Stimulated activated CD4-positive, alpha-beta T cell treated with anti-CD3 and anti-CD28 coated beads, Interleukin-12 subunit alpha, Interleukin-12 subunit beta, amount 100 ng/mL, for 24 hours (primary cell): ENCODE measurements around the gene CHAF1A.

ENCODE experiments used
- DNase-seq, 2 experiments: peaks; one replicate each; pipeline ENCODE4 v3.0.0-alpha.2; 2020; ENCODE audit warnings: low read depth in 2 of 2

The CHAF1A gene

GRCh38 chr19:4379383-4380253 is 22.8 kb upstream of the CHAF1A start:
- peak in 1 of 2 experiments; percentile 32 for DNase-seq

DNA sequence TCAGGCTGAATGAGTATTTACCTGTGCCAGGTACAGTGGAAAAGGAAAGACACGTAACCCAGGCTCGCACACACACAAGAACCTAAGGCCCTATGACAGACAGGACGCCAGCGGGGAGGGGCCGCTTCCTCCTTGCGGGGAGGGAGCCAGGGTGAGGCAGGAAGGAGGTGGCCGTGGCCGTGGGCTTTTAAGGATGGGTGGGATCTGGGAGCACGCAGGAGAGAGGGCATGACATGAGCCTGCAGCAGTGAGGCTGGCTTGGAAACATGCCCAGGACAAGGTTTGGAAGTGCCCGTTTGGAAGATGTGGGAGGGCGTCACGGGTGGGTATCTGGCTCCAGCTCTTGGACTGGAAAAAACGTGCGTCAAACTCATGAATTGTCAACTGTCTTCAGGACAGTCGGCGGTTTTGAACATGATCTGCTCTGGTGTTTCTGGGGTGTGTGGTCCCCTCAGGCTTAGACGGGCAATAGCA is 22.1 kb upstream of the CHAF1A start:
- no peak for DNase-seq

GRCh38 chr19:4385291-4386040 is 17.0 kb upstream of the CHAF1A start:
- no peak for DNase-seq

- no peak for DNase-seq
Measured at GRCh38 chr19:4386041-4386782, 16.2 kb upstream of the CHAF1A start.

GRCh38 chr19:4388337-4389063 is 13.9 kb upstream of the CHAF1A start:
- no peak for DNase-seq

DNA sequence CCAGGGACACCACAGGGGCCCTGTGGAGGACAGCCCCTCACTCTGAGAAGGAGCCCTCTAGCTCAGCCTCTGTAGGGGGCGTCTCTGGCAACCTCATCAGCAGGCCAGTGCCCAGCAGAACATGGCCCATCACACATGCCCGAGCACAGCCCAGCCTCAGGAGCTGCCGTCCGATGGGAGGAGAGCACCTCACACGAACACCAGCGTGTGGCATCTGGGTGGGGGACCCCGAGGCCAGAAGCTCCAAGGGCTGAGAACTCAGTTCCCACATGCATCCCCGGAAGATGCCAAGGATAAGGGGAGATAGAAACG is 13.4 kb upstream of the CHAF1A start:
- DNase-seq, result no peak

GRCh38 chr19:4389511-4390016 is 12.9 kb upstream of the CHAF1A start:
- DNase-seq, result no peak

DNA sequence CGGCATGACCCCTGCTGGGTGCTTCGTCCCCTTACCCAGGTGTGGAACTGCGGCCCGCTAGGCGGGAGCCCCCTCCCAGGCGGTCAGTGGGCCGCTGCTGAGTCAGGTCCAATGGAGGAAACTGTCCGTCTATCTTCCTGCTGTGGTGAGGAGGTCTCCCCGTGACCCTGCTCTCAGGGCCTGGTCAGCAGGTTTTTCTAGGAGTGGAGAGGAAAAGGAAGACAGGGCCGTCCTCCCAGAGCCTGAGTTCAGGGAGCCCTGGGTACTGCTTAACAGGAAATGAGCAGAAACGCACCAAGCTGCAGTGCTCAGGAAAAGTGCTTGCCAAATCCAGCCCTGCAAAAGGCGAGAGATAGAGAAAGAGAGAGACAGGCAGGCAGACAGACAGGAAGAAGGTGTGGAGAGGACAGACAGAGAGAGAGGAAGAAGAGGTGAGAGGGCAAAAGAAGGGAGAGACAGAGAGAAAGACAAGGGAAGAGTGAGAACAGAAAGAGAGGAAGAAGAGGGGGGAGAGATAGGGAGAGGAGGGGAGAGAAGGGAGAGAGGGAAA is 12.3 kb upstream of the CHAF1A start:
- DNase-seq, result no peak

- DNase-seq, result no peak
Measured at GRCh38 chr19:4390567-4391305, 11.7 kb upstream of the CHAF1A start.

DNA sequence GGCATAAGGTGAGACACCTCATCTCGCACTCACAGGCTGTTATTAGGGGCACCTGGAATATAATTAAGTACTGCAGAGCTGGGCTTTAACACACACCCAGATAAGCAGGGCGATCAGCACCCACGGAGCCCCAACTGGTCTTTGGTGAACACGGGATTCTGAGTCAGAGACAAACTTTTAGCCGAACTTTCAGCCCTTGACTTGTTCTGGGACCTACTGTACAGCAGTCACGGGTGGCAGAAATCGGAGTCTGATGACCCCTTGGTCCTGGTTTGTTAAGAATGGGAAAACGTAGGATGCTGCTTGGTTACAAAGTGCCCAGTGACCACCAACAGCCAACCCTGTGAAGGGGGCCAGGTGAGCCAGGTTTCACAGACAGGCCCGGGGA is 11.1 kb upstream of the CHAF1A start:
- no peak for DNase-seq

- no peak for DNase-seq
Measured at GRCh38 chr19:4391701-4392483, 10.5 kb upstream of the CHAF1A start.

DNA sequence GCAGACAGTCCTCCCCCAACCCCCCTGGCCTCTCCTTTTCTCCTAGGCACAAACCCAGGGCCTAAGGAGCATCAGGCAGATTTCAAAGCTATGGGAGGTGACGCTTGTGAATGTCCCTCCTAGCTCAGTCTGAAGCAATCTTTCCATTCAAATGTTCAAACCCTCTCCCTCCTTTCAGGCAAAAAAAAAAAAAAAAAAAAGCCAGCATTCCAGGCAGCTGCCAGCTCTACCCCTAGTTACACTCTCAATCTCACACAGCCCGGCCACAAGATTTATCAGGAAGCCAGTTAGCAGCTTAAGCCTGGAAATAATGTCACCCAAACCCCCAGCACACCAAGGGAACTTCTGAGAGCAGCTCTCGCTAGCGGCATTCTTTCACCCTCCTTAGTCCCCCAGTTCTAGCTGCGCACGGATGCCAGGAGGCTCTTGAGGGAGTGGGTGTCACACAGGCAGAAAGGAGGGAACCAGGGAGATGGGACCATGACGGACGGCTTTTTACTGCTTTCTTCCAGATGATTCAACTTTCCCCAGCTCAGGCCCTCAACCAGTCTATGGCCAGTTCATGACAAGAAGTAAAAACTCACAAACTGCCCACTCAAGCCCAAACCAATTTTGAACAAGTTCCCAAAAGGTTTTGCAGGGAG is 8.4 kb upstream of the CHAF1A start:
- no peak for DNase-seq

GRCh38 chr19:4396949-4397783 is 5.3 kb upstream of the CHAF1A start:
- no peak for DNase-seq

- DNase-seq, result no peak
Measured at GRCh38 chr19:4399812-4400134, 2.7 kb upstream of the CHAF1A start.

DNA sequence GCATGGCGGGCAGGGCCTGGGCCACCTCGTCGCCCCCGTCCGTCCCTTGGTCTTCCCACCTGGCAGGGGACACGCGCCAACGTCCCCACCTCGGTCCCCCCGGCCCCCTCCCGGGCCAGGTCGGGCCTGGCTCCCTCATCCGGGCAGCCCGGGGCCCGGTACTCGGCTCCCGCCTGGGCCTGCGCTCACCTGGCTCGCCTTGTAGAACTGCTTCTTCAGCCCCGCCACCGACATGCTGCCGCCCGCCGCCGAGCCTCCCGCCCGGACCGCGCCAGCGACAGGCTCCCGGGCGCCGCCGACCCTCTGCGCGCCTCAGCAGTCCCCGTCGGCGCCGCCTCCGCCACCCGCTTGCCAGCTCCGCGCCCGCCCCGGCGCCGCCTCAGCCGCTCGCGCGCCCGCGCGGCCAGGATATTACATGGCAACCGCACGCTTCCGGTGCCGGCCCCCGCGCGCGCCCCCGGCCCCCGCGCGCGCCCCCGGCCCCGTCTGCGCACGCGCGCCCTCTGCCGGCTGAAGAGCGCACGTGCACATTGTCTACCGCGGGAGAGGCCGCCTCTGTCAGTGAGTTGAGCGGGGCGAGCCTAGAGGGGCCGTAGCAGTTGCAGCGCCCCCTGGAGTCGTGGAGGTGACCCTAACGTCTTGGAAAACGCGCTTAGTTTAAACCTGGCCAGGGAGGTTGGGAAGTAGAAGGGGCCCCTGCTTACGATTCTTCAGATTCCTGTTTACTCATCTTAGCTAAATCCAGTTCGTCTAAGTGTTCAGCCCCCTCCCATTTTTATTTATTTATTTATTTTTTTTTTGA is 2.1 kb upstream of the CHAF1A start, which contains the start of gene SH3GL1:
TSS of gene SH3GL1 (minus strand) at position 413 of the 802 bp plus-strand sequence. CDS start at position 234, 179 bp downstream.
- DNase-seq, result peak; percentile 87 to 91

DNA sequence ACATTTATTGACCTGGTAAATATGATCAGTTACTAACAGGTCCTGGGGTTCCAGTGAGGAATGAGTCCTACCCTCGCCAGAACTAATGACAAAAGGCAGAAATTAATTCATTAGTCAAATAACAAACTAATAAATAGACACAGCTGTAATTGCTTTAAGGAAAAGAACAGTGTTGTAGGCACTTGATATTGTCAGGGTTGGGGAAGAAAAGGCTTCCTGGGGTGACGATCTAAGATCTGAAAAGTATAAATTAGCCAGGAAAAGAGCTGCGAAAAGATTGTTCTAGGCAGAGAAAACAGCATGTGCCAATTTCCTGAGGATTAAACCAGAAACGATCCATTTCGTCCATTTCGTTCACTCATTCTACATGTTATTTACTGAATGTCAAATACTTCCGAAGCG is 670 bp upstream of the CHAF1A start:
- DNase-seq, result no peak

- no peak for DNase-seq
Measured at GRCh38 chr19:4403005-4403761, 743 bp downstream of the CHAF1A start.
